Endothelial cell of umbilical vein (primary cell): ENCODE results near the gene ESYT2. TPM values are rescaled to one million over a fixed set of nuclear protein-coding genes. Genes with fewer than 3 reads are reported as not detected.

Experiments
- BruUV-seq: library from RNA; stranded (reverse); fragments of 400-500 nt; replicated peaks from 2 replicates; lab custom pipeline; 2021; lab: Mats Ljungman, UMichigan
- CTCF ChIA-PET: fragments of 300-600, 350-600 bp; sonication (Branson Sonifier 250); formaldehyde crosslinking; loops from one replicate; lab custom pipeline; 2021; ENCODE audit warnings: antibody characterized with exemption, inconsistent platforms; lab: Charles Lee
- POLR2A ChIA-PET: fragments of 300-600, 350-600 bp; sonication (Branson Sonifier 250); formaldehyde crosslinking; loops from one replicate; lab custom pipeline; 2021; ENCODE audit warnings: antibody characterized with exemption, inconsistent platforms; lab: Charles Lee
- DNase-seq: peaks from one replicate; pipeline ENCODE4 v3.0.0-alpha.2; 2011; ENCODE audit warnings: low read depth, low spot score
- FAIRE-seq: peaks from 2 replicates; lab custom pipeline; 2011; peaks lifted over from hg19 to GRCh38; lab: Jason Lieb, UNC
- H2AFZ ChIP-seq: 2 replicates; pipeline ENCODE4 v1.6.0; 2012; ENCODE audit warnings: low read depth, low read length, control low read depth, inconsistent platforms
- H3K27ac ChIP-seq: 2 replicates; pipeline ENCODE4 v1.5.1; 2011; ENCODE audit warnings: low read depth, mild to moderate bottlenecking, control low read depth, low read length, moderate library complexity; ENCODE audit not compliant: insufficient read depth
- H3K27me3 ChIP-seq, 2 experiments: 2 replicates each; pipeline versions ENCODE4 v1.6.0 to v1.6.1; 2011; ENCODE audit warnings: low read length in 2 of 2, mixed read lengths in 1 of 2; ENCODE audit not compliant: control insufficient read depth in 2 of 2, insufficient read depth in 2 of 2
- H3K36me3 ChIP-seq, 2 experiments: 2 replicates in 1 of 2; 3 replicates in 1 of 2; pipeline ENCODE4 v1.5.1; 2011; ENCODE audit warnings: low read length in 2 of 2, mild to moderate bottlenecking in 1 of 2, moderate library complexity in 1 of 2; ENCODE audit not compliant: control insufficient read depth in 2 of 2, insufficient read depth in 2 of 2; ENCODE audit errors: extremely low read depth in 1 of 2
- H3K4me1 ChIP-seq: 3 replicates; pipeline ENCODE4 v1.5.1; 2011; ENCODE audit warnings: mild to moderate bottlenecking, low read length; ENCODE audit not compliant: control insufficient read depth, insufficient read depth; ENCODE audit errors: extremely low read depth
- H3K4me2 ChIP-seq: 2 replicates; pipeline ENCODE4 v1.6.1; 2011; ENCODE audit warnings: low read length, control low read depth, mixed read lengths; ENCODE audit not compliant: insufficient read depth
- H3K4me3 ChIP-seq, 3 experiments: fragments of 200-600 bp in 1 of 3; sonication (generic), shearing (Covaris generic) in 1 of 3; replicated peaks in 1 of 3; 2 replicates each; pipeline ENCODE4 v1.5.1; 2011 to 2016; ENCODE audit warnings: control low read depth in 3 of 3, low read length in 3 of 3, mild to moderate bottlenecking in 2 of 3, inconsistent platforms in 1 of 3, low read depth in 1 of 3, moderate library complexity in 1 of 3; ENCODE audit not compliant: insufficient read depth in 1 of 3
- H3K79me2 ChIP-seq: 2 replicates; pipeline ENCODE4 v1.6.0; 2012; ENCODE audit warnings: low read length, inconsistent platforms; ENCODE audit not compliant: control insufficient read depth, insufficient read depth
- H3K9ac ChIP-seq: replicated peaks from 2 replicates; pipeline ENCODE3; 2011; ENCODE audit warnings: low read length, control low read depth; ENCODE audit not compliant: insufficient read depth; ENCODE audit errors: extremely low read depth
- H3K9me1 ChIP-seq: replicated peaks from 3 replicates; pipeline ENCODE4 v1.6.0; 2011; ENCODE audit warnings: mild to moderate bottlenecking, low read length; ENCODE audit not compliant: control insufficient read depth, insufficient read depth; ENCODE audit errors: extremely low read depth
- H3K9me3 ChIP-seq: replicated peaks from 2 replicates; pipeline ENCODE4 v1.5.1; 2012; ENCODE audit warnings: low read length, inconsistent platforms; ENCODE audit not compliant: control insufficient read depth, insufficient read depth
- H4K20me1 ChIP-seq: replicated peaks from 2 replicates; pipeline ENCODE3; 2011; ENCODE audit warnings: mild to moderate bottlenecking, low read length; ENCODE audit not compliant: control insufficient read depth, insufficient read depth; ENCODE audit errors: extremely low read depth
- EZH2 ChIP-seq: IDR thresholded peaks from 2 replicates; pipeline ENCODE4 v1.6.1; 2012; ENCODE audit warnings: borderline replicate concordance, low read depth, mild to moderate bottlenecking, moderate library complexity, low read length, inconsistent platforms; ENCODE audit not compliant: severe bottlenecking
- GATA2 ChIP-seq: IDR thresholded peaks from 2 replicates; pipeline ENCODE4 v1.7.0; 2011; ENCODE audit warnings: low read depth, mild to moderate bottlenecking, moderate library complexity, mixed read lengths, low read length; ENCODE audit not compliant: insufficient read length, insufficient read depth
- JUN ChIP-seq: IDR thresholded peaks from 2 replicates; pipeline ENCODE4 v1.6.1; 2011; ENCODE audit warnings: borderline replicate concordance, low read depth; ENCODE audit not compliant: insufficient read length, insufficient read depth
- MYC ChIP-seq: IDR thresholded peaks from one replicate; pipeline ENCODE4 v1.6.1; 2011; ENCODE audit warnings: mild to moderate bottlenecking, low read depth, low read length
- POLR2A ChIP-seq: IDR thresholded peaks from 2 replicates; pipeline ENCODE4 v1.6.1; 2012; ENCODE audit warnings: low read depth, mild to moderate bottlenecking, control low read depth, low read length
- POLR2AphosphoS5 ChIP-seq: IDR thresholded peaks from 2 replicates; pipeline ENCODE4 v1.6.1; 2012; ENCODE audit warnings: low read depth, mild to moderate bottlenecking, control low read depth, low read length, moderate library complexity; ENCODE audit not compliant: insufficient read depth
- dilution Hi-C: fragments of 300-500 bp; cut with MboI; formaldehyde crosslinking; loops from one replicate; pipeline ENCODE4 v1.15.0; 2019; ENCODE audit warnings: low sequenced_read_pairs; ENCODE audit not compliant: extremely low pct_ligation_motif_present
- intact Hi-C: fragments of 100-400 bp; cut with micrococcal nuclease; formaldehyde crosslinking; loops from one replicate; pipeline ENCODE4 v1.10.0; 2022
- polyA plus RNA-seq, 4 experiments: library from polyadenylated mRNA; depleted of rRNA in 3 of 4; stranded (reverse) in 3 of 4; unstranded in 1 of 4; fragments of >200 nt; gene quantifications; 2 replicates each; pipeline versions ENCODE4 v1.2.1 to v1.2.3, GENCODE V29; 2011 to 2012; ENCODE audit warnings: missing spikeins in 1 of 4
- total RNA-seq: library from RNA; stranded (reverse); gene quantifications from 2 replicates; pipeline ENCODE4 v1.2.3, GENCODE V29; 2021
- TF ChIP-seq, protein P1 (sequence below): IDR thresholded peaks from 2 replicates; pipeline ENCODE4 v1.6.1; 2011; ENCODE audit not compliant: insufficient read depth, insufficient read length
- TF ChIP-seq, protein P2 (sequence below), 2 donors: IDR thresholded peaks; 1 replicate in 1 of 2; 2 replicates in 1 of 2; pipeline ENCODE4 v1.5.1; 2011; ENCODE audit warnings: low read length in 2 of 2, mild to moderate bottlenecking in 2 of 2, moderate library complexity in 2 of 2, control low read depth in 1 of 2, inconsistent platforms in 1 of 2, low read depth in 1 of 2; ENCODE audit not compliant: insufficient read depth in 1 of 2; ENCODE audit errors: extremely low read depth in 1 of 2

The ESYT2 gene
- total and polyA plus RNA-seq, 2 donors (not counting 3 experiments of a cell fraction or from before 2014, with no cell fraction given), result 18.8 to 46.6 TPM

DNA sequence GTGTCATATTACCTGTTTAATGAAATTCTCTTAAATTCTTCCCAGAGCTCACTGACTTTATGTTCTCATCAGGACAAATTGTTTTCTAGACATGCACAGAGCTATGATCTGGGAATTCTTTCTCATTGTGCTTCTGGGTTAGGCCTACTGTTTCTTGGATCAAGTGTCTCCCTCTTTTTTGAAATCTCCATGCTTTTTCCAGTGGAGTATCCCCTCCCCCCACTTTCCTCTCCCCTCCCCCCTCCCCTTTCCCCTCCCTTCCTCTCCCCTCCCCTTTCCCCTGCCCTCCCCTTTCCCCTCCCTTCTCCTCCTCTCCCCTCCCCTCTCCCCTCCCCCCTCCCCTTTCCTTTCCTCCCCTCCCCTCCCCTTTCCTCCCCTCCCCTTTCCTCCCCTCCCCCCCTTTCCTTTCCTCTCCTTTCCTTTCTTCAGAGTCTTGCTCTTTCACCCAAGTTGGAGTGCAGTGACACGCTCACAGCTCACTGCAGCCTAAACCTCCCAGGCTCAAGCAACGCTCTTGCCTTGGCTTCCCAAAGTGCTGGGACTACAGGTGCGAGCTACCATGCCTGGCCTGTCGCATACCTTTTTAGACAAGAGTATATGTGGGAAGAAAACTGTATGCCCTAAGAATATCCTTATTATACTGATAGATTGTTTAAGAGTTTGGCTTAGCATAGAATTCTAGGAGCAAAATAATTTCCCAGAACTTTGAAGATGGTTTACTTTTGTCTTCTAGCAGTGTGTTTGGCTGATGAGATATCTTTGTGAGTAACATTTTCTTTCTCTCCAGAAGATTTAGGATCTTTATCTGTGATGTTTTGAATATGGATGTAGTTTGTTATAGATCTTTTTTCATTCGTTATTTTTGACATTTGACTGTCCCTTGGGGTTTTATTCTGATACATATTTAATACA is 29.5 kb upstream of the ESYT2 start:
- peak overlapping the region; percentile 32 for H3K4me2 ChIP-seq
- no peak for TF ChIP-seq JUN
- TF ChIP-seq, protein P1, sequence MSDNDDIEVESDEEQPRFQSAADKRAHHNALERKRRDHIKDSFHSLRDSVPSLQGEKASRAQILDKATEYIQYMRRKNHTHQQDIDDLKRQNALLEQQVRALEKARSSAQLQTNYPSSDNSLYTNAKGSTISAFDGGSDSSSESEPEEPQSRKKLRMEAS, result no peak
- no peak for TF ChIP-seq GATA2
- no peak for TF ChIP-seq EZH2
- no peak for TF ChIP-seq POLR2A
- TF ChIP-seq, protein P2, sequence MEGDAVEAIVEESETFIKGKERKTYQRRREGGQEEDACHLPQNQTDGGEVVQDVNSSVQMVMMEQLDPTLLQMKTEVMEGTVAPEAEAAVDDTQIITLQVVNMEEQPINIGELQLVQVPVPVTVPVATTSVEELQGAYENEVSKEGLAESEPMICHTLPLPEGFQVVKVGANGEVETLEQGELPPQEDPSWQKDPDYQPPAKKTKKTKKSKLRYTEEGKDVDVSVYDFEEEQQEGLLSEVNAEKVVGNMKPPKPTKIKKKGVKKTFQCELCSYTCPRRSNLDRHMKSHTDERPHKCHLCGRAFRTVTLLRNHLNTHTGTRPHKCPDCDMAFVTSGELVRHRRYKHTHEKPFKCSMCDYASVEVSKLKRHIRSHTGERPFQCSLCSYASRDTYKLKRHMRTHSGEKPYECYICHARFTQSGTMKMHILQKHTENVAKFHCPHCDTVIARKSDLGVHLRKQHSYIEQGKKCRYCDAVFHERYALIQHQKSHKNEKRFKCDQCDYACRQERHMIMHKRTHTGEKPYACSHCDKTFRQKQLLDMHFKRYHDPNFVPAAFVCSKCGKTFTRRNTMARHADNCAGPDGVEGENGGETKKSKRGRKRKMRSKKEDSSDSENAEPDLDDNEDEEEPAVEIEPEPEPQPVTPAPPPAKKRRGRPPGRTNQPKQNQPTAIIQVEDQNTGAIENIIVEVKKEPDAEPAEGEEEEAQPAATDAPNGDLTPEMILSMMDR (IDR thresholded peaks at IDR 0.05; ENCODE audit: extremely low read depth in 1 of 2, insufficient read depth in 1 of 2, low read depth in 1 of 2, low read length in 2 of 2), result no peak
- no peak for TF ChIP-seq POLR2AphosphoS5
- no peak for TF ChIP-seq MYC
- H4K20me1 ChIP-seq, result no peaks in the 10 kb centered on the region
- no peak overlapping the region for H3K4me3 ChIP-seq
- peaks cover 2% of the 10 kb centered on the region for H3K79me2 ChIP-seq
- FAIRE-seq, result no peak
- dilution Hi-C loops, result no loop called here
- H3K36me3 ChIP-seq, result no peaks in the 10 kb centered on the region
- H3K9me1 ChIP-seq, result no peaks in the 10 kb centered on the region
- no peak for DNase-seq
- H2AFZ ChIP-seq, result no peak overlapping the region
- no peaks in the 10 kb centered on the region for H3K27me3 ChIP-seq
- ChIA-PET POLR2A (no interaction called here), CTCF (interaction anchor here (0.6 to 1.3 kb wide), 4 partner anchors 51 to 163 kb away, joined by 3 to 4 read pairs (median 4); no protein-coding TSS in a partner anchor)
- no TSS peak for BruUV-seq
- intact Hi-C loops, result no loop called here
- no peak overlapping the region for H3K9ac ChIP-seq
- no peak overlapping the region for H3K27ac ChIP-seq
- peaks cover 12% of the 10 kb centered on the region for H3K4me1 ChIP-seq
- H3K9me3 ChIP-seq, result no peaks in the 10 kb centered on the region
